Activated CD4-positive, alpha-beta T cell treated with anti-CD3 and anti-CD28 coated beads, Interleukin-2, amount 50 U/mL, for 16 hours (primary cell): ENCODE measurements around the gene IRGC.
A peak's percentile ranks its signal among the peaks of the same experiment; 100 is the strongest.

ENCODE experiments used
- DNase-seq: peaks from one replicate; pipeline ENCODE4 v3.0.0-alpha.2; 2020

The IRGC gene

GRCh38 chr19:43692385-43692784 is 23.5 kb upstream of the IRGC start:
- DNase-seq = no peak

- no peak for DNase-seq
Measured at GRCh38 chr19:43692877-43693276, 23.0 kb upstream of the IRGC start.

GRCh38 chr19:43694553-43694952 is 21.3 kb upstream of the IRGC start:
- no peak for DNase-seq

GRCh38 chr19:43695985-43696704 is 19.7 kb upstream of the IRGC start:
- no peak for DNase-seq

- DNase-seq = no peak
Measured at GRCh38 chr19:43697295-43697694, 18.6 kb upstream of the IRGC start.

- DNase-seq = no peak
Measured at GRCh38 chr19:43699506-43700394, 16.1 kb upstream of the IRGC start.

- no peak for DNase-seq
Measured at GRCh38 chr19:43700395-43701000, 15.4 kb upstream of the IRGC start.

- no peak for DNase-seq
Measured at GRCh38 chr19:43704002-43704705, 11.7 kb upstream of the IRGC start.

GRCh38 chr19:43705729-43706128 is 10.1 kb upstream of the IRGC start:
- DNase-seq = no peak

- DNase-seq = no peak
Measured at GRCh38 chr19:43707158-43707712, 8.6 kb upstream of the IRGC start.

- DNase-seq = no peak
Measured at GRCh38 chr19:43708716-43709115, 7.2 kb upstream of the IRGC start.

- peak; percentile 40 for DNase-seq
Measured at GRCh38 chr19:43711751-43712355, 4.0 kb upstream of the IRGC start.

GRCh38 chr19:43713208-43713607 is 2.7 kb upstream of the IRGC start:
- no peak for DNase-seq

GRCh38 chr19:43718627-43719377 is 2.9 kb downstream of the IRGC start:
- DNase-seq = no peak

GRCh38 chr19:43719378-43719868 is 3.5 kb downstream of the IRGC start:
- DNase-seq = no peak

- no peak for DNase-seq
Measured at GRCh38 chr19:43719918-43720317, 4.0 kb downstream of the IRGC start.

- no peak for DNase-seq
Measured at GRCh38 chr19:43720936-43721335, 5.1 kb downstream of the IRGC start.

- DNase-seq = peak; percentile 25
Measured at GRCh38 chr19:43721469-43722048, 5.7 kb downstream of the IRGC start.

- DNase-seq = no peak
Measured at GRCh38 chr19:43723588-43723987, 7.7 kb downstream of the IRGC start.

GRCh38 chr19:43724896-43725295 is 9.0 kb downstream of the IRGC start:
- no peak for DNase-seq

GRCh38 chr19:43725468-43725867 is 9.6 kb downstream of the IRGC start:
- no peak for DNase-seq
